Measurements from ENCODE around the gene SFI1.

DNA sequence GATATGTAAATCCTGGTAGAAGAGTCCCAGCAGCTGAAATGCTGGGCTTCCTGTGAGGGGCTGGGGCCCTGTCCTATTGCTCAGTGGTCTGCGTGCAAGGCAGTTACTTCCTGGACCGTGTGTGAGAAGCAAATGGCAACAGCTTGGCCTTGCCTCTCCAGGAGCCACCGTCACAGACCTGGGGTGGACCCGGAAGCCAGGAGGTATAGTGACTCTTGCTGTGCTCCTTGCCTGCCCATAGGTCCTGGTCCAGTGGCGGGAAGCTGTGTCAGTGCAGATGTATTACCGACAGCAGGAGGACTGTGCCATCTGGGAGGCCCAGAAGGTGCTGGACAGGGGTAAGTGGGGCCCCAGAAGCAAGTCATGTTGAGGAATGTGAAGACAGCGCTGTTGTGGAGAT, 111.4 kb downstream of the SFI1 start:
- TF ChIP-seq, protein P1, sequence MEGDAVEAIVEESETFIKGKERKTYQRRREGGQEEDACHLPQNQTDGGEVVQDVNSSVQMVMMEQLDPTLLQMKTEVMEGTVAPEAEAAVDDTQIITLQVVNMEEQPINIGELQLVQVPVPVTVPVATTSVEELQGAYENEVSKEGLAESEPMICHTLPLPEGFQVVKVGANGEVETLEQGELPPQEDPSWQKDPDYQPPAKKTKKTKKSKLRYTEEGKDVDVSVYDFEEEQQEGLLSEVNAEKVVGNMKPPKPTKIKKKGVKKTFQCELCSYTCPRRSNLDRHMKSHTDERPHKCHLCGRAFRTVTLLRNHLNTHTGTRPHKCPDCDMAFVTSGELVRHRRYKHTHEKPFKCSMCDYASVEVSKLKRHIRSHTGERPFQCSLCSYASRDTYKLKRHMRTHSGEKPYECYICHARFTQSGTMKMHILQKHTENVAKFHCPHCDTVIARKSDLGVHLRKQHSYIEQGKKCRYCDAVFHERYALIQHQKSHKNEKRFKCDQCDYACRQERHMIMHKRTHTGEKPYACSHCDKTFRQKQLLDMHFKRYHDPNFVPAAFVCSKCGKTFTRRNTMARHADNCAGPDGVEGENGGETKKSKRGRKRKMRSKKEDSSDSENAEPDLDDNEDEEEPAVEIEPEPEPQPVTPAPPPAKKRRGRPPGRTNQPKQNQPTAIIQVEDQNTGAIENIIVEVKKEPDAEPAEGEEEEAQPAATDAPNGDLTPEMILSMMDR (conservative IDR thresholded peaks at IDR 0.05 in 1 of 2, IDR thresholded peaks at IDR 0.05 in 1 of 2; ENCODE audit: extremely low read depth in 1 of 2, insufficient read depth in 1 of 2, low read depth in 1 of 2, low read length in 2 of 2), result no peak
- TF ChIP-seq EZH2 (IDR thresholded peaks at IDR 0.05; ENCODE audit: borderline replicate concordance, low read length), result no peak

All from mammary epithelial cell (primary cell).